Measurements from ENCODE around the gene G6PC3. TPM values are rescaled to one million over a fixed set of nuclear protein-coding genes. Genes with fewer than 3 reads are reported as not detected.
A peak's percentile ranks its signal among the peaks of the same experiment; 100 is the strongest.

G6PC3 gene
- polyA plus RNA-seq, 1 of the 3 experiments (the other 2 are of a cell fraction): 166 TPM

- no peak for DNase-seq
- H3K4me1 ChIP-seq (ENCODE audit: control insufficient read depth in 1 of 2, insufficient read depth in 2 of 2, low read depth in 1 of 2, low read length in 1 of 2): peaks cover 36 to 48% of the 10 kb centered on the region in 2 experiments
- POLR2A ChIA-PET: interaction anchor here (1.0 to 1.1 kb wide), 2 partner anchors 10 to 42 kb away, joined by 3 to 7 read pairs; no protein-coding TSS in a partner anchor
- TF ChIP-seq FOXM1 (IDR thresholded peaks at IDR 0.05; ENCODE audit: low read depth): no peak
- WGBS (ENCODE audit: low lambda C conversion rate): 90% methylated on average over 3 of the region's 3 CpGs
- peaks cover 9% of the 10 kb centered on the region for H4K20me1 ChIP-seq (ENCODE audit: insufficient read depth)
- H3K79me2 ChIP-seq (ENCODE audit: insufficient read depth): peaks cover 33% of the 10 kb centered on the region
- H3K36me3 ChIP-seq (replicated peaks in 1 of 2; ENCODE audit: control insufficient read depth in 1 of 2, insufficient read depth in 2 of 2, low read length in 1 of 2): peaks cover 3% of the 10 kb centered on the region in 2 experiments
- H2AFZ ChIP-seq (ENCODE audit: low read depth): no peak overlapping the region
- peak overlapping the region; percentile 85 to 97; a peak in 3 of 4 replicates for H3K27ac ChIP-seq (ENCODE audit: low read depth in 2 of 2, low read length in 1 of 2)
- CTCF ChIA-PET: interaction anchor here (0.6 to 3.3 kb wide), 10 partner anchors 9 to 219 kb away, joined by 3 to 15 read pairs (median 5); partner anchors contain the start of gene HDAC5
- H3K9me3 ChIP-seq: no peaks in the 10 kb centered on the region
- H3K4me2 ChIP-seq: peak overlapping the region; percentile 83
- H3K9ac ChIP-seq: no peak overlapping the region; the same call in 1 of the 2 replicates
- peaks cover 21% of the 10 kb centered on the region for H3F3A ChIP-seq (replicated peaks; ENCODE audit: insufficient read depth)
- no peaks in the 10 kb centered on the region for H3K27me3 ChIP-seq (ENCODE audit: insufficient read depth)
- no peaks in the 10 kb centered on the region for H3K9me2 ChIP-seq
- no peak overlapping the region for H3K4me3 ChIP-seq (ENCODE audit: low read depth in 2 of 2, low read length in 1 of 2)
These were observed 41.2 kb downstream of the G6PC3 start for GRCh38 chr17:44111777-44112176.

- Histone ChIP-seq H3K9ac (no peak overlapping the region), H3K9me2 (no peaks in the 10 kb centered on the region), H4K20me1 (ENCODE audit: insufficient read depth) (peaks cover 9% of the 10 kb centered on the region), H3K27ac (ENCODE audit: low read depth in 2 of 2, low read length in 1 of 2) (no peak overlapping the region; a peak in 1 of 4 replicates), H3K9me3 (no peaks in the 10 kb centered on the region), H3K4me3 (ENCODE audit: low read depth in 2 of 2, low read length in 1 of 2) (no peak overlapping the region), H3K79me2 (ENCODE audit: insufficient read depth) (peaks cover 25% of the 10 kb centered on the region), H3K4me1 (ENCODE audit: control insufficient read depth in 1 of 2, insufficient read depth in 2 of 2, low read depth in 1 of 2, low read length in 1 of 2) (peaks cover 35 to 48% of the 10 kb centered on the region in 2 experiments), H3K36me3 (replicated peaks in 1 of 2; ENCODE audit: control insufficient read depth in 1 of 2, insufficient read depth in 2 of 2, low read length in 1 of 2) (peaks cover 3% of the 10 kb centered on the region in 2 experiments), H3F3A (replicated peaks; ENCODE audit: insufficient read depth) (peaks cover 20% of the 10 kb centered on the region), H2AFZ (ENCODE audit: low read depth) (no peak overlapping the region), H3K4me2 (no peak overlapping the region), H3K27me3 (ENCODE audit: insufficient read depth) (no peaks in the 10 kb centered on the region)
- 95% methylated on average over 3 of the region's 4 CpGs for WGBS (ENCODE audit: low lambda C conversion rate)
- DNase-seq: no peak
- POLR2A ChIA-PET: no interaction called here
- TF ChIP-seq FOSL2 (IDR thresholded peaks at IDR 0.05; ENCODE audit: borderline replicate concordance, low read depth) (no peak), SMC3 (IDR thresholded peaks at IDR 0.05; ENCODE audit: low read depth, low read length) (no peak), GABPA (IDR thresholded peaks at IDR 0.05; ENCODE audit: low read depth) (no peak), TAF1 (IDR thresholded peaks at IDR 0.05; ENCODE audit: borderline replicate concordance, low read depth, low read length) (no peak), RXRA (IDR thresholded peaks at IDR 0.05; ENCODE audit: borderline replicate concordance, low read depth) (no peak), MEF2A (IDR thresholded peaks at IDR 0.05; ENCODE audit: borderline replicate concordance, low read depth) (no peak), EP300 (IDR thresholded peaks at IDR 0.05; ENCODE audit: borderline replicate concordance in 1 of 2, low read depth in 1 of 2, low read length in 1 of 2) (no peak), SIN3A (IDR thresholded peaks at IDR 0.05; ENCODE audit: borderline replicate concordance, low read depth, low read length) (no peak), JUND (IDR thresholded peaks at IDR 0.05) (no peak), MXI1 (IDR thresholded peaks at IDR 0.05; ENCODE audit: low read depth, low read length) (no peak)
- CTCF ChIA-PET: interaction anchor here (0.6 to 3.3 kb wide), 8 partner anchors 9 to 232 kb away, joined by 3 to 15 read pairs (median 6); partner anchors contain the start of gene HDAC5
These were observed 42.0 kb downstream of the G6PC3 start for GRCh38 chr17:44112284-44113280.
